Stimulated activated naive CD4-positive, alpha-beta T cell (primary cell): ENCODE data around the gene PRKAR1B.

Experiments used
- DNase-seq, 6 experiments: peaks; one replicate each; lab custom pipeline; 2025; lab: John Stamatoyannopoulos, UW

Gene PRKAR1B

GRCh38 chr7:739983-740942 lies 13.2 kb upstream of the PRKAR1B start:
- DNase-seq: no peak

DNA sequence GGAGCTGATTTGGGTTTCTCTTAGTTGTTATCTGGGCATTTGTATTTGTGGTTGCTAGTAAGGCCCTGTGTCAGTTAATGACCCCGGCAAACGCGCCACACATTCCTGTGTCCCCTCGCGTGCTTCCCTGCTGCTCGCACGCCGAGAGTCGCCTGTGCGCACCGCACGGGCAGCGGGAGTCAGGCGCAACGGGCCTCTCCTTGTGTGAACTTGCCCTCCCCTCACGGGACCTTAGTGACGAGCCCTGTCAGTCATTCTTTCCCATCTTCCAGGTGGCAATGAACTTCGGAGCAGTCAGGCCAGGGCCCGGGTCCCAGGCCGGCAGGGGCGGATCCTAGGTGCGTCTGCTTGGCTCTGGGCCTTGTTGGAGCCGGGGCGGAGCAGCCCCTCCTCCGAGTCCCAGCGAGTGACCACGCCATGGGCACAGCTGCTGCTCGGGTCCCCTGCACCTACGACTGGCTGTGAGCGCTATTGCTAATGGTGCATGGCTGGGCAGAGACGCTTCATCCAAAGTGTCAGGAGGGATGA lies 12.4 kb upstream of the PRKAR1B start:
- no peak for DNase-seq

- no peak for DNase-seq
Observed at GRCh38 chr7:738723-739454, 11.8 kb upstream of the PRKAR1B start.

GRCh38 chr7:738241-738640 lies 11.2 kb upstream of the PRKAR1B start:
- DNase-seq: no peak

DNA sequence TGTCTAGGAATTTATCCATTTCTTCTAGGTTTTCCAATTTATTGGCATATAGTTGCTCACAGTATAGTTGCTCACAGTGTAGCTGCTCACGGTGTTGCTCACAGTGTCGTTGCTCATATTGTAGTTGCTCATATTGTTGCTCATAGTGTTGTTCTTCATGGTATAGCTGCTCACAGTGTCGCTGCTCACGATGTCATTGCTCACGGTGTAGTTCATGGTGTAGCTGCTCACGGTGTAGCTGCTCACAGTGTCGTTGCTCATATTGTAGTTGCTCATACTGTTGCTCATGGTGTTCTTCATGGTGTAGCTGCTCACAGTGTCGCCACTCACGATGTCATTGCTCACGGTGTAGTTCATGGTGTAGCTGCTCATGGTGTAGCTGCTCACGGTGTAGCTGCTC lies 7.7 kb upstream of the PRKAR1B start:
- no peak for DNase-seq

DNA sequence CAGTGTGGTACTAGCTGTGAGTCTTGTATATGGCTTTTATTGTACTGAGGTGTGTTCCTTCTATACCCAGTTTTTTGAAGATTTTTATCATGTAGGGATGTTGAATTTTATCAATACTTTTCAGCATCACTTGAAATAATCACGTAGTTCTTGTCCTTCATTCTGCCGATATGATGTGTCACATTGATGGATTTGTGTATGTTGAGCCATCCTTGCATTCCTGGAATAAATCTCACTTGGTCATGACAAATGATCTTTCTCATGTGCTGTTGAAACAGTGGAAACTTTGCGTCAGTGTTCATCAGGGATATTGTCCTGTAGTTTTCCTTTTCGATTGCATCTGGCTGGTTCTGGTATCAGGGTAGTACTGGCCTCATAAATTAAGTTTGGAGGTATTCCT lies 7.1 kb upstream of the PRKAR1B start:
- no peak for DNase-seq

GRCh38 chr7:732556-732955 lies 5.5 kb upstream of the PRKAR1B start:
- no peak for DNase-seq

DNA sequence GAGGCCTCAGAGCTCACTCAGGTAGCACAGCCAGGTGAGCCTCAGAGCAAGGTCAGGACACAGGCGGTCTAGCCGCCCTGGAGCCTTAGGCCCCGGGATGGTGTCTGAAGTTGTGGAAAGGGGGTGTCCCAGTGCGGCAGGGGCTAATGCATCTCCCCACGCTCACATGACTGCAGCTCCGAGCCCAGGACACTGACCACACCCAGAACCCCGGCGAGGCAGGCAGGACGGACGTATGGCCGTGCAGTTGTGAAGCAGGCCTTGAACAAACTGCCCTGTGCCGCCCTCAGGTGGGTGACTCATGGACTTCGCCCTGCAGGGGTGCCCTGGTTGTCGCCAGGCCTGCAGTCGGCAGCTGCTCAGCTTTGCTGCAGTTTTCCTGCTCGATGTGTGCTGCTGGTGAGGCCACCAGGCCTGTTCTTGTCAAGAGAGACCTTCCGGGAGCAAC lies 5.0 kb upstream of the PRKAR1B start:
- DNase-seq: peak in 2 of 6 experiments; percentile 8 to 19

DNA sequence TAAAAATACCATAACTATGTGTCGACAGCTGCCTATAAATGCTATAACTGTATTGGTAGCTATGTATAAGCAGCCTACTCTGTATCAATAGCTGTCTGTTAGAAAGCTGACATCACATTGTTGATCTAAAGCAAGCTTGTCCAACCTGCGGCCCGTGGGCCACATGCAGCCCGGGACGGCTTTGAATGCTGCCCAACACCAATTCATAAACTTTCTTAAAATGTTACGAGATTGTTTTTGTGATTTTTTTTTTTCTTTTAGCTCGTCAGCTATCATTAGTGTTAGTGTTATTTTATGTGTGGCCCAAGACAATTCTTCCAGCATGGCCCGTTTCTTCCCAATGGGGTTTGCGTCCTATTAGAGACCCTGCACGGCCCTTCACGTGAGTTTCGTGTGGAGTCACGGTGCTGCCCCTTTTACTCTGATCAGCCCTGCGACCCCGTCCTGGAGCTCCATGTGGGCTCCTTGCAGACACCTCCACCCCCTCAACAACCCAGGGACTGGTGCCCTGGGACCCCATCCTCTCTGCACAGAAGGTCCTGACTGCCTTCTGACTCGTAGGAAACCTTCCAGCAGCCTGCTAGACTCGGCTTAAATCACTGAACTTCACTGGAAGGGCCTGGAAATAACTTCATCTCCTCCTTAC lies 4.5 kb upstream of the PRKAR1B start:
- no peak for DNase-seq

- DNase-seq: no peak
Observed at GRCh38 chr7:730501-731439, 3.7 kb upstream of the PRKAR1B start.

- DNase-seq: no peak
Observed at GRCh38 chr7:729140-730000, 2.3 kb upstream of the PRKAR1B start.

GRCh38 chr7:728602-729001 lies 1.5 kb upstream of the PRKAR1B start:
- no peak for DNase-seq

GRCh38 chr7:727806-728460 lies 852 bp upstream of the PRKAR1B start:
- DNase-seq: no peak

DNA sequence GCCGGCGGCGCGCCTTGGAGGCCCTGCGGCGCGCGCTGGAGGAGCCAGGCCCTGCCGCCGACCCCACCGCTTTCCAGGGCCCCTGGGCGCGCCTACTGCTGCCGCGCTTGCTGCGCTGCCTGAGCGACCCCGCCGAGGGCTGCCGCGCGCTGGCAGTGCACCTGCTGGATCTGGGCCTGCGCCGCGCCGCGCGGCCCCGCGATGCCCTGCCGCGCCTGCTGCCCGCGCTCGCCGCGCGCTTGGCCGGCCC lies 302 bp downstream of the PRKAR1B start:
- DNase-seq: no peak

- peak; percentile 70 to 86 (median 77) for DNase-seq
Observed at GRCh38 chr7:726084-726853, 812 bp downstream of the PRKAR1B start, which contains the start of gene DNAAF5. DNAAF5 (plus strand) TSS chr7:726699; CDS start chr7:726721, 22 bp downstream.

DNA sequence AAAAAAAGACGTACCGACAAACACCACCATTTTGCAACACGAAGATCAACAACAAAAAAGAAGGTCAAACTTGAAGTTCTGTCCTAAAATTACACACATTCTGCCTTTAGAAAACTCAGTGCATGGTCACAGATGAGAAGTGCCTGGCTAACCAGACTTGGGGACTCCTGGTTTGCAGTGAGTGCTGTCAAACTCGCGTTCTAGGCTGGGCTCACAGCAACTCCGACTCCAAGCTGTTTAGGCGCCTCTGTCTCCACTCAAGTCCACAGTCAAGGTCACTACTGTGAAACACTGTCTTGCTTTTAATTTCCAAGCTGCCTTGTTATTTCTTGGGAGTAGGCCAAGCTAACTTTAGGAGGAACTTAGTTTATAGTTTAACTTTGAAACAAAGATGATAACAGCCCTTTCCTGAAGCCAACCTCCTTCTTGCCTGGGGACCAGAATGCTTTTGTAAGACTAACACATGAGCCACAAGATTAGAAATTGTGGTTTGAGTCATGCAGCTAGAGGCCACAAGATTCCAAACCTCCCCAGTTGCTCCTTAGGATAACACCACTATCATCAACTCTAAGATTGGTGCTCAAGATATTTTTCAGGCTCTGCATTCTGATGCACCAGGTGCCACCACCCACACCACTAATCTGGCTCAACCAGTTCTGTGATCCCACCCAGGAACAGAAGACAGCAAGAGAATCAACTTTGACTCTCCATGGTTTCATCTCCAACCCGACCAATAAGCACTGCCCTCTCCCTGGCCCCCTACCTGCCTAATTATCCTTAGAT lies 1.7 kb downstream of the PRKAR1B start:
- no peak for DNase-seq

DNA sequence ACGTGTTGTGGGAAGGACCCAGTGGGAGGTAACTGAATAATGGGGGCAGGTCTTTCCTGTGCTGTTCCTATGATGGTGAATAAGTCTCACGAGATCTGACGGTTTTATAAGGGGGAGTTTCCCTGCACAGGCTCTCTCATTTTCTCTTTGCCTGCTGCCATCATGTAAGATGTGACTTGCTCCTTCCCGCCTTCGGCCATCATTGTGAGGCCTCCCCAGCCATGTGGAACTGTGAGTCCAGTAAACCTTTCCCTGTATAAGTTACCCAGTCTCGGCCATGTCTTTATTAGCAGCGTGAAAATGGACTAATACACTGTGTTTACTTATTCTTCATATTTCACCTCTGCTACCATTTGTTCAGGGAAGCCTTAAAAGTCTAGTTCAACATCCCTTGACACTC lies 2.8 kb downstream of the PRKAR1B start:
- DNase-seq: no peak

- DNase-seq: no peak
Observed at GRCh38 chr7:723541-723940, 3.5 kb downstream of the PRKAR1B start.
